KOPT-K1 (cell line): ENCODE results near the gene OR5AU1.
"Not testable (repeated sequence)": the region's sequence is repeated elsewhere in the genome, so short reads cannot be mapped to it uniquely, and the experiment has no call there.

Experiments used
- H3K27ac ChIP-seq: fragments of 200-600 bp; sonication (generic); 2 replicates; pipeline ENCODE4 v1.5.1; 2016; ENCODE audit warnings: antibody characterized with exemption, mild to moderate bottlenecking, low read depth, low read length; ENCODE audit not compliant: poor library complexity, severe bottlenecking
- H3K36me3 ChIP-seq: fragments of 200-600 bp; sonication (generic); 2 replicates; pipeline ENCODE4 v1.5.1; 2017; ENCODE audit warnings: antibody characterized with exemption, mild to moderate bottlenecking, low read length, moderate library complexity; ENCODE audit not compliant: insufficient read depth
- H3K9me3 ChIP-seq: fragments of 200-600 bp; sonication (generic); 2 replicates; pipeline ENCODE4 v1.5.1; 2017; ENCODE audit warnings: antibody characterized with exemption, low read length, mild to moderate bottlenecking; ENCODE audit not compliant: insufficient read depth, poor library complexity, severe bottlenecking

OR5AU1 gene

GRCh38 chr14:21191809-21192446 lies 36.1 kb upstream of the OR5AU1 start:
- H3K36me3 ChIP-seq: no peaks in the 10 kb centered on the region
- peak overlapping the region; percentile 21 for H3K27ac ChIP-seq
- H3K9me3 ChIP-seq: no peaks in the 10 kb centered on the region

DNA sequence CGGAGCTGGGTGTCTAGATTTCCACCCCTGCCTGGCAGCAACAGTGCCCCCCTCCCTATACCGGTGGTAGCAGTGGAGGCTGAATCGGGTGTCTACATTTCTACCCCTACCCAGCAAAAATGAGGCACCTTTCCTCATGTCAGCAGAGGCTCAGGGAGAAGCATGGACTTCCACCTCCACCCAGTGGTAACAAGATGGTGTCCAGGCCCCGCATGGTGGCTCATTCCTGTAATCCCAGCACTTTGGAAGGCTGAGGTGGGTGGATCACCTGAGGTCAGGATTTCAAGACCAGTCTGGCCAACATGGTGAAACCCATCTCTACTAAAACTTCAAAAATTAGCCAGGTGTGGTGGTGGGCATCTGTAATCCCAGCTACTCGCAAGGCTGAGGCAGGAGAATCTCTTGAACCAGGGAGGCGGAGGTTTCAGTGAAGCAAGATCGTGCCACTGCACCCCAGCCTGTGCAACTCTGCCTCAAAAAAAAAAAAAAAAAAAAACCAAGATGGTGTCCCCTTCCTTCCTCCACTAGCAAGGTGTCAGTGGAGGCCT lies 35.5 kb upstream of the OR5AU1 start:
- Histone ChIP-seq H3K9me3 (no peaks in the 10 kb centered on the region), H3K36me3 (no peaks in the 10 kb centered on the region), H3K27ac (peak overlapping the region; percentile 21)

- H3K27ac ChIP-seq: no peak overlapping the region
- H3K36me3 ChIP-seq: no peaks in the 10 kb centered on the region
- H3K9me3 ChIP-seq: no peaks in the 10 kb centered on the region
Measured at GRCh38 chr14:21185491-21185890, 29.6 kb upstream of the OR5AU1 start.

- no peaks in the 10 kb centered on the region for H3K9me3 ChIP-seq
- H3K36me3 ChIP-seq: no peaks in the 10 kb centered on the region
- H3K27ac ChIP-seq: no peak overlapping the region
Measured at GRCh38 chr14:21184254-21184653, 28.4 kb upstream of the OR5AU1 start.

GRCh38 chr14:21182166-21182565 lies 26.3 kb upstream of the OR5AU1 start:
- no peak overlapping the region for H3K27ac ChIP-seq
- H3K36me3 ChIP-seq: no peaks in the 10 kb centered on the region
- no peaks in the 10 kb centered on the region for H3K9me3 ChIP-seq

GRCh38 chr14:21171128-21171527 lies 15.3 kb upstream of the OR5AU1 start:
- Histone ChIP-seq H3K27ac (no peak overlapping the region), H3K9me3 (peaks cover 9% of the 10 kb centered on the region), H3K36me3 (no peaks in the 10 kb centered on the region)

DNA sequence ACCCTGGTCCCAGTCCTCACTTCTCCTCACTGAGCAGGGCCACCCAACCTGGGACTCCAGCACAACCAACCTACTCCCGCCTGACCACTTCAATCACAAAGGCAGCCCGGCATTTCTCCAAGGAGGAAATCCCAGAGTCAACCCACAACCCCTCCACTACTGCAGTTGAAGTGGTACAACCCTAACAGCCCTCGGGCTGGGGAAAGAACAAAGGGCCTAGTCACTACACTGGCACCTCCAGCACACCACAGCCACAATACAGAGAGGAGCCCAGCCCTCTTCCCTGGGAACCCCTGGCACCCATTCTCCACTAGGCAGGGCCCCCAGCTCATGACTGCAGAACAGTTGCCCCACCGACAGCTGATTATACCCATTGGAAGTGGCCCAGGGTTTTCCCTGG lies 13.7 kb upstream of the OR5AU1 start:
- peaks cover 9% of the 10 kb centered on the region for H3K9me3 ChIP-seq
- no peak overlapping the region for H3K27ac ChIP-seq
- H3K36me3 ChIP-seq: no peaks in the 10 kb centered on the region

DNA sequence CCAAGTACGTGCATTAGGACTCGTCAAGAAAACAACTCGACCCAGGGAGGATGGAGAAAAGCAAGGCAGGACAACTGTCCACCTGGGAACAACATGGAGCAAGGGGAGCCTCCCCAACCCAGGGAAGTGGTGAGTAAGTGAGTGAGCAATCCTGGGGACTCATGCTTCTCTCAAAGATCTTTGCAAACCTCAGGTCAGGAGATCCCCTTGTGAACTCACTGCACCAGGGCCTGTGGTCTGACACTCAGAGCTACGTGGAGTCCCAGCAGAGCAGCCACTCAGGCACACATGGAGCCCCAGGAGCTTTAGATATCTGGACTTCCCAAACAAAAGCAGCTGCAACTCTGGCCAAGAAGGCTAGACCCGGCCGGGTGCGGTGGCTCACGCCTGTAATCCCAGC lies 12.2 kb upstream of the OR5AU1 start:
- no peaks in the 10 kb centered on the region for H3K36me3 ChIP-seq

DNA sequence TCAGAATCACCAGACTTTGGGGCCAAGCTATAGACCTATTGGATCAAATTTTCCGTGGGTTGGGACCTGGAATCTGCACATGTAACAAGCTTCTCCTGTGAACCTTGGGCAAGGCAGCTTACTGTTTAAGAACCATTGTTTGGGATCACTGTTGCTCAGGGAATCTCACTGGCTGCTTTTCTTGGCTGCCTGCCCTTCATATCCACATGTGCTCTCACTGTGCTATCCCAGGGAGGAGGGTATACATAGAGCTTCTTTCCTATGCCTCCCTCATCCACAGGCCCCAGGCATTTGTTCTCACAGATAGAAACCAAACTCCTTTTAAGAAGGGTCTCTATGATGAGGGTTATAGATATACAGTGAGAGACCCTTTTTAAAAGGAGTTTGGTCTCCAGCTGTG lies 9.8 kb upstream of the OR5AU1 start:
- H3K9me3 ChIP-seq: not testable (repeated sequence)

More for the DNA sequence above, 12.2 kb upstream of the OR5AU1 start:
- Histone ChIP-seq H3K9me3 (peaks cover 9% of the 10 kb centered on the region), H3K27ac (no peak overlapping the region)

GRCh38 chr14:21165002-21165605 lies 9.2 kb upstream of the OR5AU1 start:
- H3K27ac ChIP-seq, H3K36me3 ChIP-seq, H3K9me3 ChIP-seq: not testable (repeated sequence)

More for the DNA sequence above, 9.8 kb upstream of the OR5AU1 start:
- not testable (repeated sequence) for H3K36me3 ChIP-seq, H3K27ac ChIP-seq

- Histone ChIP-seq H3K36me3 (no peaks in the 10 kb centered on the region), H3K9me3 (no peaks in the 10 kb centered on the region), H3K27ac (no peak overlapping the region)
Measured at GRCh38 chr14:21163871-21164291, 8.0 kb upstream of the OR5AU1 start.

DNA sequence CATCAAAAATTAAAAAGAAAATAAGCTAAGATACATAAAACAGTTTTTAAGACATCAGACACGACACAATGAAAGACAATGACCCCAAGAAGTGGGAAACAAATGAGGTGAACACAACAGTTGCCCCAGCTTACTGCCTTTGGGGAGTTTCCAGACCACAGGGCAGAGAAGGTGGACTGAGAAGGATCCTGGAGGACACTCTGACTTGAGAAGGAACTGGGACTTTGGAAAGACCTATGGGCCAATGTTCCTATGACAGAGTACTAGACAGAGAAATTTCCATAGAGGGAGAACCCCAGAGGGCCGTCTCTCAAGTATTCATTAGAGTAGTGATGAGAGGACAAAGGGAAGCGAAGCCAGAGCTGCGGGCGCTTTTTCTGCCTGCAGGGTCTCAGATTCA lies 6.2 kb upstream of the OR5AU1 start:
- Histone ChIP-seq H3K9me3 (no peaks in the 10 kb centered on the region), H3K36me3 (no peaks in the 10 kb centered on the region), H3K27ac (no peak overlapping the region)

GRCh38 chr14:21160061-21160610 lies 4.3 kb upstream of the OR5AU1 start:
- Histone ChIP-seq H3K36me3 (no peaks in the 10 kb centered on the region), H3K9me3 (no peaks in the 10 kb centered on the region), H3K27ac (no peak overlapping the region)

DNA sequence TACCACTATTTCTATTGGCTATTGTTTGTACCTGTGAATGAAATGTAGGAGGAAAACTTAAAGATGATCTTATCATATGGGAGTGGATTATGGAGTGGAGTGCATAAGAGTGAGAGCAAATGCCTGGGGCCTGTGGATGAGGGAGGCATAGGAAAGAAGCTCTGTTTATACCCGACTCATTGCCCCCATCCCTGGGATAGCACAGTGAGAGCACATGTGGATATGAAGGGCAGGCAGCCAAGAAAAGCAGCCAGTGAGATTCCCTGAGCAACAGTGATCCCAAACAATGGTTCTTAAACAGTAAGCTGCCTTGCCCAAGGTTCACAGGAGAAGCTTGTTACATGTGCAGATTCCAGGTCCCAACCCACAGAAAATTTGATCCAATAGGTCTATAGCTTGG lies 2.3 kb upstream of the OR5AU1 start:
- not testable (repeated sequence) for H3K27ac ChIP-seq, H3K36me3 ChIP-seq, H3K9me3 ChIP-seq

- Histone ChIP-seq H3K36me3 (no peaks in the 10 kb centered on the region), H3K27ac (no peak overlapping the region), H3K9me3 (peaks cover 13% of the 10 kb centered on the region)
Measured at GRCh38 chr14:21149641-21150367, 6.1 kb downstream of the OR5AU1 start.
